Breast epithelium (tissue), 3 donors: ENCODE data around the gene CACNB2.

Experiments
- CTCF ChIP-seq, 3 donors: fragments of 450-650 bp; IDR thresholded peaks; one replicate each; pipeline ENCODE4 v1.5.1; 2016 to 2017; ENCODE audit warnings: antibody characterized with exemption in 3 of 3, mild to moderate bottlenecking in 3 of 3, moderate library complexity in 3 of 3
- POLR2A ChIP-seq: fragments of 450-650 bp; IDR thresholded peaks from one replicate; pipeline ENCODE4 v1.6.1; 2016; ENCODE audit warnings: antibody characterized with exemption, mild to moderate bottlenecking, moderate library complexity
- POLR2AphosphoS5 ChIP-seq, 3 donors: sonication (generic); formaldehyde crosslinking; IDR thresholded peaks; one replicate each; pipeline ENCODE4 v1.6.1; 2017; ENCODE audit warnings: antibody characterized with exemption in 3 of 3

DNA sequence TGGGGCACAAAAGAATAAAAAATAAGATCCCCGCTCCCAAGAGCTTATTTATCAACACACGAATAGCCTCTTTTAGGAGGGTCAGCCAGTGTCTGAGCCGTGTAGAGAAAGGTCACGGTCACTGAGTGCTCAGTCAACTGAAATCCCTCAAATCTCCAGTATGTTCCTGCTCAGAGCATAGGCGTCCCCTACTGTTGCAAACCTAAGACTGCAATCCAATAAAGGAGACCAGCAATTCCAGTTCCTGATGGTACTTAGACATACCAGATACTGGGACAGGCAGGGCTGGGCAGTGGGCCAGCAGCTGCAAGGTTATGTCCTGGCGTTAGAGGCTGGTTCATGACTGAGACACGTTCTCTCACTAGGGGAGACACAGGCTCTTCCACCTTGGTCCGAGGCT is 93.6 kb downstream of the CACNB2 start:
- TF ChIP-seq CTCF (IDR thresholded peaks at IDR 0.05) (no peak), POLR2A (no peak), POLR2AphosphoS5 (IDR thresholded peaks at IDR 0.05) (no peak)
